Right atrium auricular region (tissue), 2 donors: ENCODE measurements around the gene SLC35A2. TPM values are rescaled to one million over a fixed set of nuclear protein-coding genes. Genes with fewer than 3 reads are reported as not detected.

Experiments used
- DNase-seq: peaks from one replicate; pipeline ENCODE4 v3.0.0-alpha.2; 2019; ENCODE audit warnings: low spot score
- H3K27ac ChIP-seq, 2 donors: fragments of 200-600 bp; sonication (generic); 1 replicate in 1 of 2; 2 replicates in 1 of 2; pipeline ENCODE4 v1.5.1; 2016 to 2019
- H3K27me3 ChIP-seq, 2 donors: fragments of 200-600 bp; sonication (generic); one replicate each; pipeline versions ENCODE4 v1.5.1 to v1.6.0; 2017 to 2019
- H3K36me3 ChIP-seq: fragments of 200-600 bp; sonication (generic); one replicate; pipeline ENCODE4 v1.5.1; 2016
- H3K4me1 ChIP-seq, 2 donors: fragments of 200-600 bp; sonication (generic); one replicate each; pipeline versions ENCODE4 v1.5.1 to v1.6.0; 2017 to 2019
- H3K4me3 ChIP-seq, 2 donors: fragments of 200-600 bp; sonication (generic); 1 replicate in 1 of 2; 2 replicates in 1 of 2; pipeline ENCODE4 v1.5.1; 2017 to 2019; ENCODE audit warnings: mild to moderate bottlenecking in 1 of 2, moderate library complexity in 1 of 2
- H3K9me3 ChIP-seq, 2 donors: fragments of 200-600 bp; sonication (generic); one replicate each; pipeline ENCODE4 v1.5.1; 2019
- CTCF ChIP-seq, 2 donors: fragments of 200-600 bp; sonication (generic); IDR thresholded peaks; one replicate each; pipeline ENCODE4 v1.5.1; 2019; ENCODE audit warnings: antibody characterized with exemption in 2 of 2
- total RNA-seq, 2 donors: library from RNA; depleted of rRNA; stranded (reverse); fragments of >200 nt; gene quantifications; one replicate each; pipeline ENCODE4 v1.1.0, GENCODE V29; 2016

Gene SLC35A2
- total RNA-seq = 10 to 100 TPM; 16.8 to 18.8 TPM

- peaks cover 3% of the 10 kb centered on the region for H3K36me3 ChIP-seq
- no peaks in the 10 kb centered on the region for H3K4me1 ChIP-seq
- H3K4me3 ChIP-seq = peak within 1 kb of the TSS; percentile 51 to 57
- H3K27ac ChIP-seq = peak within 1 kb of the TSS; percentile 72 to 78
- no peaks in the 10 kb centered on the region for H3K27me3 ChIP-seq
- peak; percentile 76 for DNase-seq
- H3K9me3 ChIP-seq = no peaks in the 10 kb centered on the region
- TF ChIP-seq CTCF (IDR thresholded peaks at IDR 0.05) = no peak
These were observed at the start of gene SLC35A2 for GRCh38 chrX:48911412-48912182. Gene SLC35A2, minus strand, starts transcription at chrX:48911646. Its CDS starts 10 bp downstream, at chrX:48911636.

- no peak for DNase-seq
- peak overlapping the region in 1 of 2 donors; percentile 23 for H3K27ac ChIP-seq
- H3K36me3 ChIP-seq = peaks cover 10% of the 10 kb centered on the region
- TF ChIP-seq CTCF (IDR thresholded peaks at IDR 0.05) = no peak
- no peaks in the 10 kb centered on the region for H3K9me3 ChIP-seq
- no peaks in the 10 kb centered on the region for H3K27me3 ChIP-seq
- peaks cover 0 to 15% of the 10 kb centered on the region in 2 donors for H3K4me1 ChIP-seq
- no peak overlapping the region for H3K4me3 ChIP-seq
These were observed 48.8 kb upstream of the SLC35A2 start for GRCh38 chrX:48960291-48960690.

GRCh38 chrX:48958635-48959094 lies 47.2 kb upstream of the SLC35A2 start:
- Histone ChIP-seq H3K4me3 (peak overlapping the region; percentile 52 to 62), H3K36me3 (peaks cover 14% of the 10 kb centered on the region), H3K27me3 (no peaks in the 10 kb centered on the region), H3K9me3 (no peaks in the 10 kb centered on the region), H3K27ac (peak overlapping the region; percentile 90 to 98), H3K4me1 (peaks cover 0 to 28% of the 10 kb centered on the region in 2 donors)
- TF ChIP-seq CTCF (IDR thresholded peaks at IDR 0.05) = no peak
- peak; percentile 67 for DNase-seq

- H3K4me1 ChIP-seq = peaks cover 0 to 31% of the 10 kb centered on the region in 2 donors
- TF ChIP-seq CTCF (IDR thresholded peaks at IDR 0.05) = no peak
These were observed 46.6 kb upstream of the SLC35A2 start for GRCh38 chrX:48957827-48958634.

GRCh38 chrX:48957477-48957826 lies 46.0 kb upstream of the SLC35A2 start, which contains the start of gene OTUD5:
Gene OTUD5, minus strand, starts transcription at chrX:48957607. Its CDS starts 37 bp downstream, at chrX:48957570.
- Histone ChIP-seq H3K27ac (peak within 1 kb of the TSS; percentile 90 to 98), H3K4me3 (peak within 1 kb of the TSS; percentile 62 to 65), H3K4me1 (peaks cover 0 to 31% of the 10 kb centered on the region in 2 donors), H3K27me3 (no peaks in the 10 kb centered on the region), H3K9me3 (no peaks in the 10 kb centered on the region), H3K36me3 (peaks cover 14% of the 10 kb centered on the region)
- no peak for DNase-seq
- TF ChIP-seq CTCF (IDR thresholded peaks at IDR 0.05) = no peak

More at GRCh38 chrX:48957827-48958634, 46.6 kb upstream of the SLC35A2 start:
- Histone ChIP-seq H3K9me3 (no peaks in the 10 kb centered on the region), H3K27ac (peak overlapping the region; percentile 90 to 98), H3K4me3 (peak overlapping the region; percentile 62 to 65), H3K27me3 (no peaks in the 10 kb centered on the region), H3K36me3 (peaks cover 14% of the 10 kb centered on the region)
- peak; percentile 98 for DNase-seq
